Measurements from ENCODE around the gene GNS.

DNA sequence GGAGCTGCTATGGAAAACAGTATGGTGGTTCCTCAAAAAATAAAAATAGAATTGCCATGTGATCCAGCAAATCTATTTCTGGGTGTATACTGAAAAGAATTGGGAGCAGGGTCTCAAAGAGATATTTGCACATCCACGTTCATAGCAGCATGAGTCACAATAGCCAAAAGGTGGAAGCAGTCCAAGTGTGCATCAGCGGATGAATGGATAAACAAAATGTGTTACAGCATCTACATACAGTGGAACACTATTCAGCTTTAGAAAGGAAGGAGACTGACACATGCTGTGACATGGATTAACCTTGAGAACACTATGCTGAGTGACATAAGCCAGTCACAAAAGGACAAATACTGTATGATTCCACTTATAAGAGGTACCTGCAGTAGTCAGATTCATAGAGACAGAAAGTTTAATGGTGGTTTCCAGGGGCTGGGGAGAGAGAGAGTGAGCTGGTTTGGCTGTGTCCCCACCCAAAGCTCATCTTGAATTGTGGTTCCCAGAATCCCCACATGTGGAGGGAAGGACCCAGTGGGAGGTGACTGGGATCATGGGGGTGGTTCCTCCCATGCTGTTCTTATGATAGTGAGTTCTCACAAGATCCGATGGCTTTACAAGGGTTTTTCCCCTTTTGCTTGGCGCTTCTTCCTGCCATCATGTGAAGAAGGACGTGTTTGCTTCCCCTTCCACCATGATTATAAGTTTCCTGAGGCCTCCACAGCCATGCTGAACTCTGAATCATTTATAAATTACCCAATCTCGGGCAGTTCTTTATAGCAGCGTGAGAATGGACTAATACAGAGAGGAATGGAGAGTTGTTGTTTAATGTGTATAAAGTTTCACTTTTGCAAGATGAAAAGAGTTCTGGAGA, 47.6 kb upstream of the GNS start:
- TF ChIP-seq, protein P1, sequence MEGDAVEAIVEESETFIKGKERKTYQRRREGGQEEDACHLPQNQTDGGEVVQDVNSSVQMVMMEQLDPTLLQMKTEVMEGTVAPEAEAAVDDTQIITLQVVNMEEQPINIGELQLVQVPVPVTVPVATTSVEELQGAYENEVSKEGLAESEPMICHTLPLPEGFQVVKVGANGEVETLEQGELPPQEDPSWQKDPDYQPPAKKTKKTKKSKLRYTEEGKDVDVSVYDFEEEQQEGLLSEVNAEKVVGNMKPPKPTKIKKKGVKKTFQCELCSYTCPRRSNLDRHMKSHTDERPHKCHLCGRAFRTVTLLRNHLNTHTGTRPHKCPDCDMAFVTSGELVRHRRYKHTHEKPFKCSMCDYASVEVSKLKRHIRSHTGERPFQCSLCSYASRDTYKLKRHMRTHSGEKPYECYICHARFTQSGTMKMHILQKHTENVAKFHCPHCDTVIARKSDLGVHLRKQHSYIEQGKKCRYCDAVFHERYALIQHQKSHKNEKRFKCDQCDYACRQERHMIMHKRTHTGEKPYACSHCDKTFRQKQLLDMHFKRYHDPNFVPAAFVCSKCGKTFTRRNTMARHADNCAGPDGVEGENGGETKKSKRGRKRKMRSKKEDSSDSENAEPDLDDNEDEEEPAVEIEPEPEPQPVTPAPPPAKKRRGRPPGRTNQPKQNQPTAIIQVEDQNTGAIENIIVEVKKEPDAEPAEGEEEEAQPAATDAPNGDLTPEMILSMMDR (IDR thresholded peaks at IDR 0.05; ENCODE audit: poor library complexity, severe bottlenecking), result no peak
- TF ChIP-seq TAF1 (IDR thresholded peaks at IDR 0.05; ENCODE audit: low read depth), result no peak
